HepG2 (cell line): ENCODE measurements around the gene TRMT112. TPM values are rescaled to one million over a fixed set of nuclear protein-coding genes. Genes with fewer than 3 reads are reported as not detected.

Experiments used
- DMTF1 ChIP-seq: sonication (generic); formaldehyde crosslinking; IDR thresholded peaks from 2 replicates; pipeline ENCODE4 v1.4.0; 2020; ENCODE audit warnings: mild to moderate bottlenecking, missing genetic modification reagents
- ETV5 ChIP-seq: IDR thresholded peaks from 2 replicates; pipeline ENCODE4 v1.6.1; 2018; ENCODE audit warnings: missing biosample characterization, missing genetic modification reagents, inconsistent platforms, borderline replicate concordance
- ETV6 ChIP-seq: sonication (generic); formaldehyde crosslinking; conservative IDR thresholded peaks from 2 replicates; pipeline ENCODE4 v1.4.0; 2020; ENCODE audit warnings: missing genetic modification reagents
- HOMEZ ChIP-seq: IDR thresholded peaks from 2 replicates; pipeline ENCODE4 v1.6.1; 2016; ENCODE audit warnings: low read depth
- IRF1 ChIP-seq: sonication (generic); formaldehyde crosslinking; IDR thresholded peaks from 2 replicates; pipeline ENCODE4 v1.4.0; 2020; ENCODE audit warnings: low read depth, mild to moderate bottlenecking, missing genetic modification reagents
- MEF2D ChIP-seq: sonication (generic); formaldehyde crosslinking; IDR thresholded peaks from 2 replicates; pipeline ENCODE4 v1.5.1; 2020; ENCODE audit warnings: mild to moderate bottlenecking, missing genetic modification reagents
- SAP130 ChIP-seq: IDR thresholded peaks from 2 replicates; pipeline ENCODE4 v1.6.1; 2016; ENCODE audit warnings: low read depth
- SUZ12 ChIP-seq: fragments of 150-350 bp; IDR thresholded peaks from 2 replicates; pipeline ENCODE4 v1.6.1; 2014; ENCODE audit warnings: low read depth, low read length
- TAF15 ChIP-seq: fragments of 200-400 bp; formaldehyde crosslinking; IDR thresholded peaks from one replicate; pipeline ENCODE4 v1.6.1; 2018; ENCODE audit warnings: mild to moderate bottlenecking, low read depth, low read length; ENCODE audit not compliant: poor library complexity, severe bottlenecking
- TRAFD1 ChIP-seq: sonication (generic); formaldehyde crosslinking; IDR thresholded peaks from 2 replicates; pipeline ENCODE4 v1.5.1; 2020; ENCODE audit warnings: missing genetic modification reagents, mild to moderate bottlenecking, borderline replicate concordance
- ZNF234 ChIP-seq: sonication (generic); formaldehyde crosslinking; conservative IDR thresholded peaks from 2 replicates; pipeline ENCODE4 v1.5.1; 2020; ENCODE audit warnings: mild to moderate bottlenecking, missing genetic modification reagents
- ZNF264 ChIP-seq: sonication (generic); formaldehyde crosslinking; IDR thresholded peaks from 2 replicates; pipeline ENCODE4 v1.4.0; 2020; ENCODE audit warnings: missing genetic modification reagents
- ZNF644 ChIP-seq: IDR thresholded peaks from 2 replicates; pipeline ENCODE4 v1.6.1; 2016; ENCODE audit warnings: low read depth
- ZNF670 ChIP-seq: sonication (generic); formaldehyde crosslinking; IDR thresholded peaks from 2 replicates; pipeline ENCODE4 v1.8.0; 2022; ENCODE audit warnings: mild to moderate bottlenecking, missing genetic modification reagents, borderline replicate concordance
- ZNF782 ChIP-seq: sonication (generic); formaldehyde crosslinking; IDR thresholded peaks from 2 replicates; pipeline ENCODE4 v1.4.0; 2020; ENCODE audit warnings: missing genetic modification reagents, mild to moderate bottlenecking, borderline replicate concordance
- polyA plus RNA-seq, 8 experiments: library from polyadenylated mRNA; depleted of rRNA in 3 of 8; stranded (reverse) in 7 of 8; unstranded in 1 of 8; fragments of >200 nt; fragmentation: Illumina TruSeq in 4 of 8; extraction: Trizol in 4 of 8; gene quantifications; 2 replicates each; pipeline versions ENCODE4 v1.2.1 to v1.2.3, GENCODE V29; 2011 to 2016; ENCODE audit warnings: low read depth in 4 of 8, missing spikeins in 1 of 8, mixed read lengths in 1 of 8; ENCODE audit not compliant: insufficient read depth in 1 of 8
- total RNA-seq, 5 experiments: library from RNA; depleted of rRNA; stranded (reverse); fragments of >200 nt; fragmentation: Illumina TruSeq; extraction: Trizol; gene quantifications; 2 replicates each; pipeline ENCODE4 v1.2.3, GENCODE V29; 2016; ENCODE audit warnings: low read depth in 1 of 5
- TF ChIP-seq, protein P1 (sequence below): sonication (generic); formaldehyde crosslinking; IDR thresholded peaks from 2 replicates; pipeline ENCODE4 v1.4.0; 2020; ENCODE audit warnings: missing genetic modification reagents
- TF ChIP-seq, protein P2 (sequence below), 2 experiments: fragments of 450-650 bp in 1 of 2; sonication (generic) in 1 of 2; formaldehyde crosslinking; IDR thresholded peaks; 2 replicates each; pipeline versions ENCODE4 v1.5.0 to v1.8.0; 2020 to 2022; ENCODE audit warnings: mild to moderate bottlenecking in 1 of 2, missing genetic modification reagents in 1 of 2

The TRMT112 gene
- total and polyA plus RNA-seq, 2 of the 13 experiments (the other 11 are each of a cell fraction or from before 2014, with no cell fraction given) = 186 to 409 TPM

- TF ChIP-seq IRF1 (CRISPR knock-in tag) (peak; percentile 53; the same call in 1 of the 2 replicates), ZNF782 (CRISPR knock-in tag) (peak; percentile 81; the same call in 1 of the 2 replicates), SUZ12 (no peak), TAF15 (no peak), TRAFD1 (CRISPR knock-in tag) (0 out of 2 replicates have a peak, but pooled peaks have one; percentile 53), ZNF670 (no peak), ETV6 (CRISPR knock-in tag) (no peak; the same call in 1 of the 2 replicates), HOMEZ (CRISPR knock-in tag) (no peak), DMTF1 (CRISPR knock-in tag) (0 out of 2 replicates have a peak, but pooled peaks have one; percentile 71), MEF2D (CRISPR knock-in tag) (no peak), ZNF234 (CRISPR knock-in tag) (no peak; the same call in 1 of the 2 replicates), ZNF644 (CRISPR knock-in tag) (no peak), SAP130 (peak; percentile 61), ZNF264 (CRISPR knock-in tag) (no peak), ETV5 (CRISPR knock-in tag) (peak; percentile 34)
- TF ChIP-seq, protein P1, sequence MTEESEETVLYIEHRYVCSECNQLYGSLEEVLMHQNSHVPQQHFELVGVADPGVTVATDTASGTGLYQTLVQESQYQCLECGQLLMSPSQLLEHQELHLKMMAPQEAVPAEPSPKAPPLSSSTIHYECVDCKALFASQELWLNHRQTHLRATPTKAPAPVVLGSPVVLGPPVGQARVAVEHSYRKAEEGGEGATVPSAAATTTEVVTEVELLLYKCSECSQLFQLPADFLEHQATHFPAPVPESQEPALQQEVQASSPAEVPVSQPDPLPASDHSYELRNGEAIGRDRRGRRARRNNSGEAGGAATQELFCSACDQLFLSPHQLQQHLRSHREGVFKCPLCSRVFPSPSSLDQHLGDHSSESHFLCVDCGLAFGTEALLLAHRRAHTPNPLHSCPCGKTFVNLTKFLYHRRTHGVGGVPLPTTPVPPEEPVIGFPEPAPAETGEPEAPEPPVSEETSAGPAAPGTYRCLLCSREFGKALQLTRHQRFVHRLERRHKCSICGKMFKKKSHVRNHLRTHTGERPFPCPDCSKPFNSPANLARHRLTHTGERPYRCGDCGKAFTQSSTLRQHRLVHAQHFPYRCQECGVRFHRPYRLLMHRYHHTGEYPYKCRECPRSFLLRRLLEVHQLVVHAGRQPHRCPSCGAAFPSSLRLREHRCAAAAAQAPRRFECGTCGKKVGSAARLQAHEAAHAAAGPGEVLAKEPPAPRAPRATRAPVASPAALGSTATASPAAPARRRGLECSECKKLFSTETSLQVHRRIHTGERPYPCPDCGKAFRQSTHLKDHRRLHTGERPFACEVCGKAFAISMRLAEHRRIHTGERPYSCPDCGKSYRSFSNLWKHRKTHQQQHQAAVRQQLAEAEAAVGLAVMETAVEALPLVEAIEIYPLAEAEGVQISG = no peak
- TF ChIP-seq, protein P2, sequence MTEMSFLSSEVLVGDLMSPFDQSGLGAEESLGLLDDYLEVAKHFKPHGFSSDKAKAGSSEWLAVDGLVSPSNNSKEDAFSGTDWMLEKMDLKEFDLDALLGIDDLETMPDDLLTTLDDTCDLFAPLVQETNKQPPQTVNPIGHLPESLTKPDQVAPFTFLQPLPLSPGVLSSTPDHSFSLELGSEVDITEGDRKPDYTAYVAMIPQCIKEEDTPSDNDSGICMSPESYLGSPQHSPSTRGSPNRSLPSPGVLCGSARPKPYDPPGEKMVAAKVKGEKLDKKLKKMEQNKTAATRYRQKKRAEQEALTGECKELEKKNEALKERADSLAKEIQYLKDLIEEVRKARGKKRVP (CRISPR knock-in tag; IDR thresholded peaks at IDR 0.05) = peak in 1 of 2 experiments; percentile 51; a peak in 2 of 4 replicates
Observed at GRCh38 chr11:64317961-64318765, 804 bp upstream of the TRMT112 start, which contains the start of gene PRDX5 (continued).
